GM21515 (cell line): Measurements from ENCODE around the gene JPT2.
A peak's percentile ranks its signal among the peaks of the same experiment; 100 is the strongest.
"Not testable (repeated sequence)": the region's sequence is repeated elsewhere in the genome, so short reads cannot be mapped to it uniquely, and the experiment has no call there.

Source experiments
- ATAC-seq: cut with Tn5 transposase; IDR thresholded peaks from one replicate; pipeline ENCODE4 v1.9.1; 2021; ENCODE audit not compliant: unreplicated experiment

The JPT2 gene

GRCh38 chr16:1705688-1706385 lies 27.8 kb downstream of the JPT2 start, which contains the start of gene MAPK8IP3:
Gene MAPK8IP3, plus strand, starts transcription at chr16:1706195. Its CDS starts 145 bp downstream, at chr16:1706340.
- peak; percentile 74 for ATAC-seq

GRCh38 chr16:1706386-1707192 lies 28.5 kb downstream of the JPT2 start:
- ATAC-seq, result peak; percentile 21

- no peak for ATAC-seq
These were observed 29.2 kb downstream of the JPT2 start for GRCh38 chr16:1707193-1707790.

- no peak for ATAC-seq
These were observed 30.1 kb downstream of the JPT2 start for GRCh38 chr16:1708083-1708767.

- no peak for ATAC-seq
These were observed 30.7 kb downstream of the JPT2 start for GRCh38 chr16:1708768-1709180.

GRCh38 chr16:1709356-1709755 lies 31.3 kb downstream of the JPT2 start:
- no peak for ATAC-seq

- ATAC-seq, result no peak
These were observed 32.9 kb downstream of the JPT2 start for GRCh38 chr16:1710811-1711507.

GRCh38 chr16:1712791-1713261 lies 34.7 kb downstream of the JPT2 start:
- ATAC-seq, result no peak

GRCh38 chr16:1713331-1713730 lies 35.3 kb downstream of the JPT2 start:
- ATAC-seq, result no peak

GRCh38 chr16:1713933-1714332 lies 35.9 kb downstream of the JPT2 start:
- peak; percentile 60 for ATAC-seq

GRCh38 chr16:1715220-1715619 lies 37.1 kb downstream of the JPT2 start:
- no peak for ATAC-seq

- ATAC-seq, result not testable (repeated sequence)
These were observed 40.2 kb downstream of the JPT2 start for GRCh38 chr16:1718236-1718635.

- ATAC-seq, result not testable (repeated sequence)
These were observed 41.6 kb downstream of the JPT2 start for GRCh38 chr16:1719559-1720229.

- no peak for ATAC-seq
These were observed 43.3 kb downstream of the JPT2 start for GRCh38 chr16:1721372-1721771.

- ATAC-seq, result no peak
These were observed 45.5 kb downstream of the JPT2 start for GRCh38 chr16:1723450-1724147.

- ATAC-seq, result no peak
These were observed 46.4 kb downstream of the JPT2 start for GRCh38 chr16:1724491-1724890.

GRCh38 chr16:1726661-1727502 lies 48.8 kb downstream of the JPT2 start:
- ATAC-seq, result no peak
